ENCODE measurements around the gene DLG2.

DLG2 gene

DNA sequence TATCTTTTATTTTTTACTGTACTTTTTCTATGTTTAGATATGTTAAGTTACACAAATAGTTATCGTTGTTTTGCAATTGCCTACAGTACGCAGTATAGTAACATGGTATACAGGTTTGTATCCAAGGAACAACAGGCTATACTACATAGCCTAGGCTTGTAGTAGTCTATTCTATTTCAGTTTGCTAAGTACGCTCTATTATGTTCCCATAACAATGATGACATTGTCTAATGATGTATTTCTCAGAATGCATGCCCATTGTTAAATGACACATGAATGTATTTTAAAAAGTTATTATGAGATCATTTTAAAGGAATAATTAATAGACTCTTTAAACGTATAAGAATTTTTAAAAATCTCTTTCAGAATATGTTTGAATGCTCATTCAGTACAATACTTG, 1644.3 kb downstream of the DLG2 start:
- no peak for TF ChIP-seq TAF1 (IDR thresholded peaks at IDR 0.05; ENCODE audit: low read depth)
- no peak for TF ChIP-seq EGR1 (IDR thresholded peaks at IDR 0.05)
- no peak for TF ChIP-seq ZBTB7A (IDR thresholded peaks at IDR 0.05; ENCODE audit: low read depth)
- no peak for TF ChIP-seq CREB1 (IDR thresholded peaks at IDR 0.05; ENCODE audit: low read depth)
- no peak for TF ChIP-seq NFIC (IDR thresholded peaks at IDR 0.05)
- no peak for TF ChIP-seq TEAD4 (IDR thresholded peaks at IDR 0.05)
- TF ChIP-seq MAX (IDR thresholded peaks at IDR 0.05), result no peak
- TF ChIP-seq EP300 (IDR thresholded peaks at IDR 0.05; ENCODE audit: borderline replicate concordance), result no peak
- TF ChIP-seq FOXM1 (IDR thresholded peaks at IDR 0.05; ENCODE audit: borderline replicate concordance, low read depth), result no peak
- no peak for TF ChIP-seq CEBPB (IDR thresholded peaks at IDR 0.05)
- TF ChIP-seq TCF12 (IDR thresholded peaks at IDR 0.05; ENCODE audit: low read depth), result no peak
- TF ChIP-seq RAD21 (IDR thresholded peaks at IDR 0.05; ENCODE audit: low read depth), result no peak
- TF ChIP-seq USF1 (IDR thresholded peaks at IDR 0.05), result no peak
- no peak for TF ChIP-seq YY1 (IDR thresholded peaks at IDR 0.05; ENCODE audit: low read depth)

- TF ChIP-seq CREB1 (IDR thresholded peaks at IDR 0.05; ENCODE audit: low read depth), result no peak
- TF ChIP-seq EGR1 (IDR thresholded peaks at IDR 0.05), result no peak
- no peak for TF ChIP-seq MAX (IDR thresholded peaks at IDR 0.05)
- TF ChIP-seq RAD21 (IDR thresholded peaks at IDR 0.05; ENCODE audit: low read depth), result no peak
- no peak for TF ChIP-seq ZBTB7A (IDR thresholded peaks at IDR 0.05; ENCODE audit: low read depth)
- no peak for TF ChIP-seq EP300 (IDR thresholded peaks at IDR 0.05; ENCODE audit: borderline replicate concordance)
- TF ChIP-seq YY1 (IDR thresholded peaks at IDR 0.05; ENCODE audit: low read depth), result no peak
- no peak for TF ChIP-seq NFIC (IDR thresholded peaks at IDR 0.05)
- TF ChIP-seq, protein P1, sequence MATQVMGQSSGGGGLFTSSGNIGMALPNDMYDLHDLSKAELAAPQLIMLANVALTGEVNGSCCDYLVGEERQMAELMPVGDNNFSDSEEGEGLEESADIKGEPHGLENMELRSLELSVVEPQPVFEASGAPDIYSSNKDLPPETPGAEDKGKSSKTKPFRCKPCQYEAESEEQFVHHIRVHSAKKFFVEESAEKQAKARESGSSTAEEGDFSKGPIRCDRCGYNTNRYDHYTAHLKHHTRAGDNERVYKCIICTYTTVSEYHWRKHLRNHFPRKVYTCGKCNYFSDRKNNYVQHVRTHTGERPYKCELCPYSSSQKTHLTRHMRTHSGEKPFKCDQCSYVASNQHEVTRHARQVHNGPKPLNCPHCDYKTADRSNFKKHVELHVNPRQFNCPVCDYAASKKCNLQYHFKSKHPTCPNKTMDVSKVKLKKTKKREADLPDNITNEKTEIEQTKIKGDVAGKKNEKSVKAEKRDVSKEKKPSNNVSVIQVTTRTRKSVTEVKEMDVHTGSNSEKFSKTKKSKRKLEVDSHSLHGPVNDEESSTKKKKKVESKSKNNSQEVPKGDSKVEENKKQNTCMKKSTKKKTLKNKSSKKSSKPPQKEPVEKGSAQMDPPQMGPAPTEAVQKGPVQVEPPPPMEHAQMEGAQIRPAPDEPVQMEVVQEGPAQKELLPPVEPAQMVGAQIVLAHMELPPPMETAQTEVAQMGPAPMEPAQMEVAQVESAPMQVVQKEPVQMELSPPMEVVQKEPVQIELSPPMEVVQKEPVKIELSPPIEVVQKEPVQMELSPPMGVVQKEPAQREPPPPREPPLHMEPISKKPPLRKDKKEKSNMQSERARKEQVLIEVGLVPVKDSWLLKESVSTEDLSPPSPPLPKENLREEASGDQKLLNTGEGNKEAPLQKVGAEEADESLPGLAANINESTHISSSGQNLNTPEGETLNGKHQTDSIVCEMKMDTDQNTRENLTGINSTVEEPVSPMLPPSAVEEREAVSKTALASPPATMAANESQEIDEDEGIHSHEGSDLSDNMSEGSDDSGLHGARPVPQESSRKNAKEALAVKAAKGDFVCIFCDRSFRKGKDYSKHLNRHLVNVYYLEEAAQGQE (IDR thresholded peaks at IDR 0.05; ENCODE audit: low read depth), result no peak
- no peak for TF ChIP-seq USF1 (IDR thresholded peaks at IDR 0.05)
- TF ChIP-seq TAF1 (IDR thresholded peaks at IDR 0.05; ENCODE audit: low read depth), result no peak
- no peak for TF ChIP-seq TCF12 (IDR thresholded peaks at IDR 0.05; ENCODE audit: low read depth)
- no peak for TF ChIP-seq TEAD4 (IDR thresholded peaks at IDR 0.05)
- TF ChIP-seq FOXM1 (IDR thresholded peaks at IDR 0.05; ENCODE audit: borderline replicate concordance, low read depth), result no peak
- no peak for TF ChIP-seq CEBPB (IDR thresholded peaks at IDR 0.05)
Measured at GRCh38 chr11:83979593-83979992, 1647.6 kb downstream of the DLG2 start.

- no peak for TF ChIP-seq TCF12 (IDR thresholded peaks at IDR 0.05; ENCODE audit: low read depth)
- no peak for TF ChIP-seq RAD21 (IDR thresholded peaks at IDR 0.05; ENCODE audit: low read depth)
- no peak for TF ChIP-seq MAX (IDR thresholded peaks at IDR 0.05)
- TF ChIP-seq EP300 (IDR thresholded peaks at IDR 0.05; ENCODE audit: borderline replicate concordance), result no peak
- TF ChIP-seq CEBPB (IDR thresholded peaks at IDR 0.05), result no peak
- TF ChIP-seq NFIC (IDR thresholded peaks at IDR 0.05), result no peak
- TF ChIP-seq FOXM1 (IDR thresholded peaks at IDR 0.05; ENCODE audit: borderline replicate concordance, low read depth), result no peak
- no peak for TF ChIP-seq CREB1 (IDR thresholded peaks at IDR 0.05; ENCODE audit: low read depth)
- no peak for TF ChIP-seq TAF1 (IDR thresholded peaks at IDR 0.05; ENCODE audit: low read depth)
- TF ChIP-seq, protein P1 (IDR thresholded peaks at IDR 0.05; ENCODE audit: low read depth), result no peak
- TF ChIP-seq ZBTB7A (IDR thresholded peaks at IDR 0.05; ENCODE audit: low read depth), result no peak
- no peak for TF ChIP-seq USF1 (IDR thresholded peaks at IDR 0.05)
- no peak for TF ChIP-seq YY1 (IDR thresholded peaks at IDR 0.05; ENCODE audit: low read depth)
- no peak for TF ChIP-seq EGR1 (IDR thresholded peaks at IDR 0.05)
- TF ChIP-seq TEAD4 (IDR thresholded peaks at IDR 0.05), result no peak
Measured at GRCh38 chr11:83978942-83979341, 1648.2 kb downstream of the DLG2 start.

GRCh38 chr11:83976086-83976485, 1651.1 kb downstream of the DLG2 start:
- TF ChIP-seq CREB1 (IDR thresholded peaks at IDR 0.05; ENCODE audit: low read depth) (no peak), MAX (IDR thresholded peaks at IDR 0.05) (no peak), TEAD4 (IDR thresholded peaks at IDR 0.05) (no peak), ZBTB7A (IDR thresholded peaks at IDR 0.05; ENCODE audit: low read depth) (no peak), YY1 (IDR thresholded peaks at IDR 0.05; ENCODE audit: low read depth) (no peak), CEBPB (IDR thresholded peaks at IDR 0.05) (no peak), EP300 (IDR thresholded peaks at IDR 0.05; ENCODE audit: borderline replicate concordance) (no peak), FOXM1 (IDR thresholded peaks at IDR 0.05; ENCODE audit: borderline replicate concordance, low read depth) (no peak), TAF1 (IDR thresholded peaks at IDR 0.05; ENCODE audit: low read depth) (no peak), USF1 (IDR thresholded peaks at IDR 0.05) (no peak), RAD21 (IDR thresholded peaks at IDR 0.05; ENCODE audit: low read depth) (no peak), NFIC (IDR thresholded peaks at IDR 0.05) (no peak), EGR1 (IDR thresholded peaks at IDR 0.05) (no peak)
